Esophagus squamous epithelium (tissue), 5 donors: ENCODE measurements around the gene PLA2G2F. TPM values are rescaled to one million over a fixed set of nuclear protein-coding genes. Genes with fewer than 3 reads are reported as not detected.
"Not testable (repeated sequence)": the region's sequence is repeated elsewhere in the genome, so short reads cannot be mapped to it uniquely, and the experiment has no call there.

Experiments used
- DNase-seq: peaks from one replicate; lab custom pipeline; 2025; lab: John Stamatoyannopoulos, UW
- H3K27ac ChIP-seq, 4 donors: fragments of 200-600 bp; sonication (generic); one replicate each; pipeline ENCODE4 v1.5.1; 2016 to 2019; ENCODE audit warnings: mild to moderate bottlenecking in 1 of 4
- H3K27me3 ChIP-seq, 4 donors: fragments of 200-600 bp; sonication (generic); 1 replicate in 3 of 4; 2 replicates in 1 of 4; pipeline versions ENCODE4 v1.5.1 to v1.6.0; 2017 to 2021; ENCODE audit warnings: antibody characterized with exemption in 1 of 4
- H3K36me3 ChIP-seq, 3 donors: fragments of 200-600 bp; sonication (generic); one replicate each; pipeline ENCODE4 v1.5.1; 2016 to 2019
- H3K4me1 ChIP-seq, 3 donors: fragments of 200-600 bp; sonication (generic); one replicate each; pipeline ENCODE4 v1.5.1; 2017 to 2019
- H3K4me3 ChIP-seq, 4 donors: fragments of 200-600 bp; sonication (generic); 1 replicate in 3 of 4; 2 replicates in 1 of 4; pipeline ENCODE4 v1.5.1; 2016 to 2019; ENCODE audit warnings: mild to moderate bottlenecking in 2 of 4, moderate library complexity in 1 of 4
- H3K9me3 ChIP-seq, 3 donors: fragments of 200-600 bp; sonication (generic); one replicate each; pipeline ENCODE4 v1.5.1; 2016 to 2019
- POLR2A ChIP-seq, 4 donors: fragments of 450-650 bp; IDR thresholded peaks; one replicate each; pipeline ENCODE4 v1.6.1; 2017; ENCODE audit warnings: antibody characterized with exemption in 4 of 4, mild to moderate bottlenecking in 4 of 4, moderate library complexity in 3 of 4
- WGBS, 2 donors: methylation state at CpG; one replicate each; pipeline ENCODE4 v1.1.5; 2018; 5-methylcytosine and 5-hydroxymethylcytosine counted together
- intact Hi-C: fragments of 100-400 bp; cut with DNase I; formaldehyde crosslinking; loops from one replicate; pipeline ENCODE4 v1.15.0; 2022
- total RNA-seq, 4 donors: library from RNA; depleted of rRNA; stranded (reverse); fragments of >200 nt; gene quantifications; one replicate each; pipeline ENCODE4 v1.1.0, GENCODE V29; 2016
- TF ChIP-seq, protein P1 (sequence below), 6 experiments: fragments of 450-650 bp in 4 of 6; fragments of 200-600 bp in 2 of 6; sonication (generic) in 2 of 6; IDR thresholded peaks; one replicate each; pipeline ENCODE4 v1.5.1; 2016 to 2019; ENCODE audit warnings: antibody characterized with exemption in 6 of 6, mild to moderate bottlenecking in 4 of 6, moderate library complexity in 4 of 6
- donor health status: DM: yes; HTN: yes; CAD: no.

PLA2G2F gene
- total RNA-seq, 4 donors from 2014 or later: 0.48 TPM; not detected in 3

DNA sequence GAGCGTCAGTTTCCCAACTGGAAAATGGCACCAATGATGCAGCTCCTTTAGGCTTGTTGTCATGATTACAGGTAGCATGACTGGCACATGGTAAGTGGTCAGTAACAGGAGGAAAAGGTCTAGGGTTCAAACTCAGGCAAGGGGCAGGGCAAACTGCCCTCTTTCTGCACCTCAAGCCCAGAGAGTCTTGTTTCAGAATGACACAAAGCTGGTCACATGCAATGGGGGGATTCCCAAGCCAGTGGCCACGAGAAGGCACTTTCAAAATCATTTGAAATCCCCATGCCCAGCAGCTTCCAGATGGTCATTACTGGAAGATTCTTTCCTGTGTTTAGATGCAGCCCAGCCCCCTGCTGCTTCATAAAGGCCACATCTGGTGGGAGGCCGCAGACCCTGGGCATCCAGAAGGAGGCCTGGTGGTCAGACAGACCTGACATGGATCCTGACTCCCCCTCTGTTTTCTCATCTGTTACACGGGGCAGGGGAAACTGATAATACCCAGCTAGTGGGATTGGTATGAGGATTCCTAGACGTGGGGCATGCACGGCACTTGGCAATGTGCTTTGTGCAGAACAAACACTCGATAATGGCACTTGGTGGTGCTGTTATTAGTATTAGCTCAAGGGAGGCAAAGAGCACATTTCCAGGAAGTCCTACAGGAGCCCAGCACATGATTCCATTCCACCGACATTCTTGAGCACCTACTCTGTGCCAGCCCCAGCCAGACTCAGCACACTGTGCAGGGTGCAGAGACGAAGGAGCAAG lies 12.9 kb upstream of the PLA2G2F start:
- peaks cover 0 to 11% (median 0%) of the 10 kb centered on the region in 4 donors for H3K27me3 ChIP-seq
- WGBS, 2 donors: 71 to 74% methylated on average over 3 to 7 of the region's 9 CpGs
- H3K9me3 ChIP-seq: no peaks in the 10 kb centered on the region
- H3K4me3 ChIP-seq: no peak overlapping the region
- intact Hi-C loops: no loop called here
- TF ChIP-seq, protein P1, sequence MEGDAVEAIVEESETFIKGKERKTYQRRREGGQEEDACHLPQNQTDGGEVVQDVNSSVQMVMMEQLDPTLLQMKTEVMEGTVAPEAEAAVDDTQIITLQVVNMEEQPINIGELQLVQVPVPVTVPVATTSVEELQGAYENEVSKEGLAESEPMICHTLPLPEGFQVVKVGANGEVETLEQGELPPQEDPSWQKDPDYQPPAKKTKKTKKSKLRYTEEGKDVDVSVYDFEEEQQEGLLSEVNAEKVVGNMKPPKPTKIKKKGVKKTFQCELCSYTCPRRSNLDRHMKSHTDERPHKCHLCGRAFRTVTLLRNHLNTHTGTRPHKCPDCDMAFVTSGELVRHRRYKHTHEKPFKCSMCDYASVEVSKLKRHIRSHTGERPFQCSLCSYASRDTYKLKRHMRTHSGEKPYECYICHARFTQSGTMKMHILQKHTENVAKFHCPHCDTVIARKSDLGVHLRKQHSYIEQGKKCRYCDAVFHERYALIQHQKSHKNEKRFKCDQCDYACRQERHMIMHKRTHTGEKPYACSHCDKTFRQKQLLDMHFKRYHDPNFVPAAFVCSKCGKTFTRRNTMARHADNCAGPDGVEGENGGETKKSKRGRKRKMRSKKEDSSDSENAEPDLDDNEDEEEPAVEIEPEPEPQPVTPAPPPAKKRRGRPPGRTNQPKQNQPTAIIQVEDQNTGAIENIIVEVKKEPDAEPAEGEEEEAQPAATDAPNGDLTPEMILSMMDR (IDR thresholded peaks at IDR 0.05): no peak
- TF ChIP-seq POLR2A (IDR thresholded peaks at IDR 0.05): no peak
- no peak for DNase-seq
- H3K27ac ChIP-seq: no peak overlapping the region
- no peaks in the 10 kb centered on the region for H3K36me3 ChIP-seq
- H3K4me1 ChIP-seq: peaks cover 10 to 19% (median 10%) of the 10 kb centered on the region in 3 donors

DNA sequence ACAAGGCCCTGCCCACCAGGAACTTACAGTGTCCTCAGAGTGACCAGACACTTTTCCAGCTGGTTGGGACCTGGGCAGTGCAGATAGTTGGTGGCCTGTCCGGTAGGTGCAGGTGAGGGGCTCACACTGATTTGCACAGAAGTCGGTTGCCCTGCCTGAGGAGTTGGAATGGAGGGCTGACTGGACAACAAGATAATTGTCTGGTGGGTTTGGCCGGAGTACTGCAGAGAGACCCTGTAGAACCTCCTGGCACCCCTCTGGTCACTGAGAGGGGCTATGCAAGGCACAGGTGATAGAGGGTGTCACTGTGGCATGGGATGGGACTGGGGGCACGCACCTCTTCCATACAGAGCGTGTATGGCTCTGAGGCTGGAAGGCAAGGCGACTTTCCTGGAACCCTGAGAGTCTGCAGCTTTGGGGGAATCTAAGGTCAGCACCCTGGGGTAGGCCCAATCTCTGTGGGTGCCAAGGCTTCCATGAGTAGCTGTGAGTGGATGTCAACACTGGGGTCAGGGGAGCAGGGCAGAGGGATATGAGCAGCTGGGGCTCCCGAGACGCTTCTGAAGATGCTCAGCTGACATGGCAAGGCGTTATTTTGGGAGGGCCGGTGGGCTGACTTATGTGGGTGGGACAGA lies 12.2 kb upstream of the PLA2G2F start:
- no peak overlapping the region for H3K27ac ChIP-seq
- H3K9me3 ChIP-seq: no peaks in the 10 kb centered on the region
- WGBS, 2 donors: 86 to 87% methylated on average over 5 to 9 of the region's 10 CpGs
- no peak overlapping the region for H3K4me3 ChIP-seq
- peaks cover 10 to 19% (median 10%) of the 10 kb centered on the region in 3 donors for H3K4me1 ChIP-seq
- DNase-seq: no peak
- no peaks in the 10 kb centered on the region for H3K36me3 ChIP-seq
- TF ChIP-seq, protein P1 (IDR thresholded peaks at IDR 0.05): no peak
- no peak for TF ChIP-seq POLR2A (IDR thresholded peaks at IDR 0.05)
- peaks cover 0 to 4% (median 0%) of the 10 kb centered on the region in 4 donors for H3K27me3 ChIP-seq
- intact Hi-C loops: no loop called here

DNA sequence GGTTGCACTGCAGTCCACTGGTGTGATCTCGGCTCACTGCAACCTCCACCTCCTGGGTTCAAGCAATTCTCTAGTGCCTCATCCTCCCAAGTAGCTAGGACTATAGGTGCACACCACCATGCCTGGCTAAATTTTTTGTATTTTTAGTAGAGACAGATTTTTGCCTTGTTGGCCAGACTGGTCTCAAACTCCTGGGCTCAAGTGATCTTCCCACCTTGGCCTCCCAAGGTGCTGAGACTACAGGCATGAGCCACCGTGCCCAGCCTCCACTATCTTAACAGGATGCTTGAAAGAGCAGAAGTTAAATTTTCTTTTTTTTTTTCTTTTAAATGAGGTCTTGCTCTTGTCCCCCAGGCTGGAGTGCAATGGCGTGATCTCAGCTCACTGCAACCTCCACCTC lies 8.6 kb upstream of the PLA2G2F start:
- H3K4me1 ChIP-seq, DNase-seq, H3K27ac ChIP-seq, intact Hi-C loops, H3K9me3 ChIP-seq, H3K4me3 ChIP-seq, H3K36me3 ChIP-seq: not testable (repeated sequence)
- H3K27me3 ChIP-seq: peaks cover 0 to 12% (median 0%) of the 10 kb centered on the region in 4 donors
- WGBS, 2 donors: 93 to 98% methylated on average over 3 of the region's 3 CpGs

DNA sequence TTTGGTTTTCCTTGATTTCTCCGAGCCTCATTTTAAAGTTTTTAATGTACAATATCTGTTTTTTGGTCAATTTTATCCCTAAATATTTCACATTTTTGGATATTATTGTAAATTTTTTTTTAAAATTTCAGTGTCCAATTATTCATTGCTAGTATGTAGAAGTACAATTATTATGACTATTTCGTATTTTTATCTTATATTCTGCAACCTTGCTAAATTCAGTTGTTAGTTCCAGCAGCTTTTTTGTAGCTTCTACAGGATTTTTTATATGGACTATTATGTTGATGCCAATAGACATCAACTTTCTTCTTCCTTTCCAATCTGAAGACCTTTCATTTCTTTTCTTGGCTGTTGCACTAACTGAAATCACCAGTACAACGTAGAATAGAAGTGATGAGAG lies 4.1 kb upstream of the PLA2G2F start:
- TF ChIP-seq POLR2A (IDR thresholded peaks at IDR 0.05): no peak
- TF ChIP-seq, protein P1 (IDR thresholded peaks at IDR 0.05): no peak
- no peaks in the 10 kb centered on the region for H3K9me3 ChIP-seq
- H3K27ac ChIP-seq: no peak overlapping the region
- intact Hi-C loops: no loop called here
- peaks cover 0 to 35% (median 0%) of the 10 kb centered on the region in 4 donors for H3K27me3 ChIP-seq
- no peak for DNase-seq
- H3K36me3 ChIP-seq: no peaks in the 10 kb centered on the region
- 79% methylated on average over 3 of the region's 3 CpGs for WGBS, 2 donors
- H3K4me3 ChIP-seq: no peak overlapping the region
- H3K4me1 ChIP-seq: peaks cover 0 to 14% (median 0%) of the 10 kb centered on the region in 3 donors

DNA sequence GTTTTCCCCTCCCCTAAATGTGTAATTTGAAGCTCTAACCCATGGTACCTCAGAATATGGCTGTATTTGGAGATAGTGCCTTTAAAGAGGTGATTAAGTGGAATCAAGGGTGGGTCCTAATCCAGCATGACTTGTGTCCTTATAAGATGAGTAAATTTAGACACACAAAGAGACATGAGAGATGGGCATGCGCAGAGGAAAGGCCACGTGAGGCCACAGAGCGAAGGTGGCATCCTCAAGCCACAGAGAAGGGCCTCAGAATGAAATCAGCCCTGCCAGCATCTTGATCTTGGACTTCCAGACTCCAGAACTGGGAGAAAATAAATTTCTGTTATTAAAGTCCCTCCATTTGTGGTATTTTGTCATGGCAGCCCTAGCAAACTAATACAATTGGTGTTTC lies 2.9 kb upstream of the PLA2G2F start:
- Histone ChIP-seq H3K36me3 (no peaks in the 10 kb centered on the region), H3K9me3 (no peaks in the 10 kb centered on the region), H3K27ac (no peak overlapping the region), H3K4me3 (no peak overlapping the region), H3K4me1 (peaks cover 0 to 14% (median 0%) of the 10 kb centered on the region in 3 donors), H3K27me3 (peaks cover 0 to 39% (median 0%) of the 10 kb centered on the region in 4 donors)
- intact Hi-C loops: no loop called here
- no peak for DNase-seq
- WGBS, 2 donors: 82 to 88% methylated on average over 3 of the region's 3 CpGs
- TF ChIP-seq, protein P1 (IDR thresholded peaks at IDR 0.05): no peak
- no peak for TF ChIP-seq POLR2A (IDR thresholded peaks at IDR 0.05)
